ENCODE measurements around the gene PPAT. TPM values are rescaled to one million over a fixed set of nuclear protein-coding genes. Genes with fewer than 3 reads are reported as not detected.
"Not testable (repeated sequence)": the region's sequence is repeated elsewhere in the genome, so short reads cannot be mapped to it uniquely, and the experiment has no call there.

The PPAT gene
- total RNA-seq, 1 donor from 2014 or later, result 2.3 TPM

DNA sequence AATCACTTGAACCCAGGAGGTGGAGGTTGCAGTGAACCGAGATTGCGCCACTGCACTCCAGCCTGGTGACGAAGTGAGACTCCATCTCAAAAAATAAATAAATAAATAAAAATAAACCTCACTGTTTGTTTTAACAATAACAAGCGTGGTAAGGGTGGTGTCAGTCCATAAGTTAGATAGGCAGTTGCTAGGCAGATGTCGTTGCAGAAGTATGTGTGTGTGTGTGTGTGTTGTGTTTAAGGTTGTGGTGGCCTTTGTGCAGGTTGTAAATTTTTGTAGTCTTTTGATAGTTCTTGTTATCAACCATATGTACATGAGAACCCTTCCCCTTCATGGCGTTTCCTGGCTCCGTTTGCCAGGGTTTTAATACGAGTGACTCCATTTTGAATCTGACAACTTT, 44.1 kb downstream of the PPAT start:
- ATAC-seq (ENCODE audit: poor library complexity) (no peak), DNase-seq (no peak)
- intact Hi-C loops (cut with DNase I), result no loop called here

DNA sequence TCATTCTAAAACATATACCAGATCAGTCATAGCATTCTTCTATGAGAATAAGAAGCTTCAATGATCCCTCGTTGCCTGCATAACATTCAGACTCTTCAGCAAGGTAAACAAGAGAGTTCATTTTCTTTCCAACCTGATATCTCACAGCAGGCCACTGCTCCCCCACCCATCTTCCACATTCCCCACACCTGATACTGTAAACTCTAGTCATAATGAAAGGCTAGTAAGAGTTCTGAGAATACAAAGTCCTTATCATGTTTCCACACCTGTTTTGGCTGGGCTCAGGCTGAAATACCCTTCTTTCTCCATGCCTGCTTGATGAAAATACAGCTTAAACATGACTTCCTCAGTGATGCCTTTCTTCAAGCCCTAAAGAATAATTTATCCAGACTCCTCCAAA, 45.9 kb downstream of the PPAT start:
- no peak for ATAC-seq (ENCODE audit: poor library complexity)
- intact Hi-C loops (cut with DNase I), result no loop called here
- no peak for DNase-seq

DNA sequence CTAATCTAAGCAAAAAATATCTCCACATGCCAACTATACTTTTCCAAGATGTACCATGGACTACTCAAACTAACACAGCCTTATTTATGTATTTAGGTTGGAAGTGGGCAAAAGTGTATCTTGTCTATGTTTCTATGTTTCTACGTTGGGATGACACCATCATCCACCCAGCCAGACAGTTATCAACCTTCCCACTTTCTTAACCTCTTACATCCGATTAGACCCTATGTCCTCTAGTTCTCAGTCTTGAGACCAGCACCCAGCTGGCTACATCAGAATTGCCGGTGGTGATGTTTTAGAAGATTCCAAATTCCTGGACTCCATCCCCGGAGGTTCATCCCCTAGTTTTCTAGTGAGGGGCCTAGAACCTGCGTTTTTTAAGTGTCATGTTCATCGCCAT, 47.1 kb downstream of the PPAT start:
- DNase-seq, result no peak
- intact Hi-C loops (cut with DNase I), result no loop called here
- no peak for ATAC-seq (ENCODE audit: poor library complexity)

- intact Hi-C loops (cut with DNase I), result no loop called here
- DNase-seq, result peak; percentile 96
These were observed 48.1 kb downstream of the PPAT start, which contains the start of gene AASDH for GRCh38 chr4:56387023-56388001. TSS of gene AASDH (minus strand) at chr4:56387491. CDS start at chr4:56384299, 3,192 bp downstream.

DNA sequence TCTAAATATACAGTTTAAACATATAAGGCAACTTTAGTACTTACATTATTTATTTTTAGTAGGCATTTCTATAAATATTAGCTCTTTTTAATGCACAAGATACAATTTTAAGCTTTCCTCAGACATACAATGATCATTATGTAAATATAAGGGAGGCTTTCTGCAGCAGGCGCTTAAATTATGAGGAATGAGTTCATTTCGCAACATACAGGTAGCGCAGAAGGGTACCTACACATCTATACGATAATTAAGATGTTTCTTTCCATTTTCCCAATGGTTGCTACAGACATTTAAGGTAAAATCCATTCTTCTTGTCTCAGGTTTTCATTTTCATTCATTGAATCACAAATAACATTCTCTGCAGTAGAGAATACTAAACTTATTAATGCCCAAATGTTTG, 49.3 kb downstream of the PPAT start:
- DNase-seq, result no peak
- intact Hi-C loops (cut with DNase I), result no loop called here
- ATAC-seq (ENCODE audit: poor library complexity), result no peak

More at GRCh38 chr4:56387023-56388001, 48.1 kb downstream of the PPAT start, which contains the start of gene AASDH:
- peak; percentile 99 for ATAC-seq (ENCODE audit: poor library complexity)

GRCh38 chr4:56375458-56375857, 60.0 kb downstream of the PPAT start:
- intact Hi-C loops (cut with DNase I), result no loop called here
- ATAC-seq (ENCODE audit: poor library complexity), result no peak
- no peak for DNase-seq

GRCh38 chr4:56374956-56375355, 60.5 kb downstream of the PPAT start:
- DNase-seq (no peak), ATAC-seq (ENCODE audit: poor library complexity) (no peak)
- intact Hi-C loops (cut with DNase I), result no loop called here

DNA sequence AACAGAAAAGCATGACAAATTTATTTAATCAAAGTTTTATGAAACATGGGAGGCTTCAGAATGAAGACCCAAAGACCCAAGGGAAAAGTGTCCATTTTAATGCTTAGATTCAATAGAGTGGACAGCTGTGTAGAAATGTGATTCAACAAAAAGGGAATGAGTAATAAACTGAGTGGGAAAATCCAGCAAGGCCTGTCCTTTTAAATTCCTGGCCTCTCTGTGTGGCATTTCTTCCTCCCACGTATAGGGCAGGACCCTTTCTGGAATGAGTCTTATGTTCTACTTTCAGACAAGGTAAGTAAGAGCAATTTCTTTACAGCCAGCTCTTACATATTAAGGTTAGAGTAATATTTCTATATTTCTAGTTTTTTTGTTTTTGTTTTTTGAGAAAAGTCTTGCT, 62.6 kb downstream of the PPAT start:
- intact Hi-C loops (cut with DNase I), result no loop called here
- ATAC-seq (ENCODE audit: poor library complexity), result no peak
- no peak for DNase-seq

- DNase-seq (no peak), ATAC-seq (ENCODE audit: poor library complexity) (no peak)
- intact Hi-C loops (cut with DNase I), result no loop called here
These were observed 63.8 kb downstream of the PPAT start for GRCh38 chr4:56371426-56372220.

DNA sequence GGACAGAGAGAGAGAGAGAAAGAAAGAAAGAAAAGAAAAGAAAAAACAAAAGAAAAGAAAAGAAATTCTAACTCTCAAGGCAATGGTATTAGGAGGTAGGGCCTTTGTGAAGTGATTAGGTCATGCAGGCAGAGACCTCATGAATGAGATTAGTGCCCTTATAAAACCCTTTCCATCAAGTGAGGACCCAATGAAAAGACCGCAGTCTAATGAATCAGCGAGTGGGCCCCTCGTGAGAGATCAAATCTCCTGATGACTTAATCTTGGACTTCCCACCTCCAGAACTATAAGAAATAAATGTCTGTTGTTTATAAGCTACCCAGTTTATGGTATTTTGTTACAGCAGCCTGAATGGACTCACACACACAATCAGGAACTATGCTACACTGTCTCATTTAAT, 65.0 kb downstream of the PPAT start:
- intact Hi-C loops (cut with DNase I), result no loop called here
- DNase-seq, result no peak
- no peak for ATAC-seq (ENCODE audit: poor library complexity)

GRCh38 chr4:56362981-56363380, 72.4 kb downstream of the PPAT start:
- intact Hi-C loops (cut with DNase I); DNase-seq; ATAC-seq (ENCODE audit: poor library complexity): not testable (repeated sequence)

- ATAC-seq (ENCODE audit: poor library complexity), result no peak
- intact Hi-C loops (cut with DNase I), result no loop called here
- no peak for DNase-seq
These were observed 75.3 kb downstream of the PPAT start for GRCh38 chr4:56360071-56360470.

- DNase-seq (no peak), ATAC-seq (ENCODE audit: poor library complexity) (no peak)
- intact Hi-C loops (cut with DNase I), result no loop called here
These were observed 78.8 kb downstream of the PPAT start for GRCh38 chr4:56356650-56357049.

DNA sequence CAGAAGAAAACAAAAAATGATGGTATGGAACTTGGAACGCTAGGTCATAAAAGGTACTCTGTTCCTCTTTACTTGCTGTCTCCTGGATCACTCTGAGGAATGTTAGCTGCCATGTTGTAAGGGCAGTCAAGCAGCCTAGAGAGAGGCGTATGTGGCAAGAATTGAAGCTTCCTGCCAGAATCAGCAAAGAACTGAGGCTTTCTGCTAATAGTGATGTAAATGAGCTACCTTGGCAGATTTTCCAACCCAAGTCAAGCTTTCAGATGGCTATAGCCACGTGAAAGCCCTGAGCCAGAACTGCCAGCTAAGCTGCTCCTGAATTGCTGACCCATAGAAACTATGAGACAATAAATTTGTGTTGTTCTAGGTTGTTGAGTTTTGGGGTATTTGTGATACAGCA, 86.8 kb downstream of the PPAT start:
- ATAC-seq (ENCODE audit: poor library complexity) (no peak), DNase-seq (no peak)
- intact Hi-C loops (cut with DNase I), result no loop called here

DNA sequence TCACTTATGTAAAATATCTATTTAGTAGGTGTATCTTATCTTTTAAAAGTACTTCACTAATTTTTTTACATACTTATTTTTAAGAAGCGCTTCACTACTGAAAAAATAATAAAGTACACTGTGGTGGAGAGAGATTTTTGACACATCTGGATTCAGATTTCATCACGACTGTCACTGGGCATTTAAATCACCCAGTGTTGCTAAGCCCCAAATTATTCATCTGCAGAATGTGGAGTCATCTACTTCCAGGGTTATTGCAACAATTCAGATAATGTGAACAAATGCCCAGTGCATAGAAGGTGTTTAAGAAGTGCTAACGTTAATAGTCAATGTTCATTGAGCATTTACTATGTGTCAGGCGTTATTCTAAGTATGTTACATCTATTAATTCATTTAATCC, 90.0 kb downstream of the PPAT start:
- DNase-seq, result no peak
- no peak for ATAC-seq (ENCODE audit: poor library complexity)
- intact Hi-C loops (cut with DNase I), result no loop called here

Other genes starting within 250 kb of the PPAT start
- 5.0 TPM for gene AASDH, start 48.1 kb downstream of the PPAT start, total RNA-seq
- gene PAICS, start 645 bp upstream of the PPAT start, total RNA-seq, result 19.1 TPM
- gene SRP72, start 32.0 kb upstream of the PPAT start, total RNA-seq, result 30.5 TPM
- not detected for gene ARL9, start 70.2 kb upstream of the PPAT start, total RNA-seq
- 23.7 TPM for gene HOPX, start 245.7 kb upstream of the PPAT start, total RNA-seq